KMS-11 (cell line): ENCODE results near the gene CACNB4.

ENCODE experiments used
- H2AFZ ChIP-seq: fragments of 200-600 bp; sonication (generic); 2 replicates; pipeline ENCODE4 v1.6.1; 2016; ENCODE audit warnings: antibody characterized with exemption, mixed run types, low read depth
- H3K27ac ChIP-seq: fragments of 200-600 bp; sonication (generic); 2 replicates; pipeline ENCODE4 v1.6.1; 2016; ENCODE audit warnings: mild to moderate bottlenecking, mixed run types
- H3K27me3 ChIP-seq: fragments of 200-600 bp; sonication (generic); 2 replicates; pipeline ENCODE4 v1.6.1; 2017; ENCODE audit warnings: mild to moderate bottlenecking, low read depth, mixed run types, moderate library complexity; ENCODE audit not compliant: insufficient read depth
- H3K36me3 ChIP-seq: fragments of 200-600 bp; sonication (generic); 2 replicates; pipeline ENCODE4 v1.6.1; 2017; ENCODE audit warnings: mild to moderate bottlenecking, mixed run types; ENCODE audit not compliant: insufficient read depth
- H3K4me1 ChIP-seq: fragments of 200-600 bp; sonication (generic); 2 replicates; pipeline ENCODE4 v1.6.1; 2016; ENCODE audit warnings: mild to moderate bottlenecking, low read depth, mixed run types; ENCODE audit not compliant: poor library complexity, severe bottlenecking
- H3K4me2 ChIP-seq: fragments of 200-600 bp; sonication (generic); 2 replicates; pipeline ENCODE4 v1.7.0; 2016; ENCODE audit warnings: mild to moderate bottlenecking, mixed run types
- H3K4me3 ChIP-seq: fragments of 200-600 bp; sonication (generic); IDR thresholded peaks from 2 replicates; pipeline ENCODE4 v1.6.1; 2017; ENCODE audit warnings: low read depth, low read length, mixed read lengths; ENCODE audit not compliant: insufficient read depth
- H3K79me2 ChIP-seq: fragments of 200-600 bp; sonication (generic); 2 replicates; pipeline ENCODE4 v1.6.1; 2016; ENCODE audit warnings: low read depth, mixed run types; ENCODE audit not compliant: insufficient read depth
- H3K9ac ChIP-seq: fragments of 200-600 bp; sonication (generic); 2 replicates; pipeline ENCODE4 v1.6.1; 2016; ENCODE audit warnings: mild to moderate bottlenecking, mixed run types
- H4K20me1 ChIP-seq: fragments of 200-600 bp; sonication (generic); 2 replicates; pipeline ENCODE4 v1.6.1; 2016; ENCODE audit warnings: mild to moderate bottlenecking, mixed run types; ENCODE audit not compliant: insufficient read depth
- TF ChIP-seq, protein P1 (sequence below): fragments of 200-600 bp; sonication (generic); conservative IDR thresholded peaks from 2 replicates; pipeline ENCODE4 v1.6.1; 2017; ENCODE audit warnings: low read depth, mild to moderate bottlenecking, antibody characterized with exemption, low read length, moderate library complexity, mixed read lengths

CACNB4 gene

DNA sequence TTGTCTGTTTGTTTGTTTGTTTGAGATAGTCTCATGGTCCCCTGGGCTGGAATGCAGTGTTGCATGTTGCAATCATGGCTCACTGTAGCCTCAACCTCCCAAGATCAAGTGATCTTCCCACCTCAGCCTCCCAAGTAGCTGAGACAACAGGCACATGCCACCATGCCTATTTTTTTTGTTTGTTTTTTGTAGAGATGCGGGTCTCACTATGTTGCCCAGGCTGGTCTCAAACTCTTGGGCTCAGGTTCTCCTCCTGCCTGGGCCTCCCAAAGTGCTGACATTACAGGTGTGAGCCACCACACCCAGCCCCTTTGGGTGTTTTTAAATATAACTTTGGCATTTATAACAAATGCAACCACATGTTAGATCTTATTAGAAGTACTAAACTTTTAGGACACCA, 308.2 kb downstream of the CACNB4 start:
- Histone ChIP-seq H3K4me3 (no peak overlapping the region), H3K4me1 (peaks cover 9% of the 10 kb centered on the region), H3K36me3 (peaks cover 6% of the 10 kb centered on the region; the same call in 1 of the 2 replicates), H2AFZ (no peak overlapping the region), H3K4me2 (no peak overlapping the region), H4K20me1 (no peaks in the 10 kb centered on the region), H3K9ac (no peak overlapping the region), H3K27ac (no peak overlapping the region), H3K79me2 (no peaks in the 10 kb centered on the region), H3K27me3 (no peaks in the 10 kb centered on the region)
- TF ChIP-seq, protein P1, sequence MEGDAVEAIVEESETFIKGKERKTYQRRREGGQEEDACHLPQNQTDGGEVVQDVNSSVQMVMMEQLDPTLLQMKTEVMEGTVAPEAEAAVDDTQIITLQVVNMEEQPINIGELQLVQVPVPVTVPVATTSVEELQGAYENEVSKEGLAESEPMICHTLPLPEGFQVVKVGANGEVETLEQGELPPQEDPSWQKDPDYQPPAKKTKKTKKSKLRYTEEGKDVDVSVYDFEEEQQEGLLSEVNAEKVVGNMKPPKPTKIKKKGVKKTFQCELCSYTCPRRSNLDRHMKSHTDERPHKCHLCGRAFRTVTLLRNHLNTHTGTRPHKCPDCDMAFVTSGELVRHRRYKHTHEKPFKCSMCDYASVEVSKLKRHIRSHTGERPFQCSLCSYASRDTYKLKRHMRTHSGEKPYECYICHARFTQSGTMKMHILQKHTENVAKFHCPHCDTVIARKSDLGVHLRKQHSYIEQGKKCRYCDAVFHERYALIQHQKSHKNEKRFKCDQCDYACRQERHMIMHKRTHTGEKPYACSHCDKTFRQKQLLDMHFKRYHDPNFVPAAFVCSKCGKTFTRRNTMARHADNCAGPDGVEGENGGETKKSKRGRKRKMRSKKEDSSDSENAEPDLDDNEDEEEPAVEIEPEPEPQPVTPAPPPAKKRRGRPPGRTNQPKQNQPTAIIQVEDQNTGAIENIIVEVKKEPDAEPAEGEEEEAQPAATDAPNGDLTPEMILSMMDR, result no peak

DNA sequence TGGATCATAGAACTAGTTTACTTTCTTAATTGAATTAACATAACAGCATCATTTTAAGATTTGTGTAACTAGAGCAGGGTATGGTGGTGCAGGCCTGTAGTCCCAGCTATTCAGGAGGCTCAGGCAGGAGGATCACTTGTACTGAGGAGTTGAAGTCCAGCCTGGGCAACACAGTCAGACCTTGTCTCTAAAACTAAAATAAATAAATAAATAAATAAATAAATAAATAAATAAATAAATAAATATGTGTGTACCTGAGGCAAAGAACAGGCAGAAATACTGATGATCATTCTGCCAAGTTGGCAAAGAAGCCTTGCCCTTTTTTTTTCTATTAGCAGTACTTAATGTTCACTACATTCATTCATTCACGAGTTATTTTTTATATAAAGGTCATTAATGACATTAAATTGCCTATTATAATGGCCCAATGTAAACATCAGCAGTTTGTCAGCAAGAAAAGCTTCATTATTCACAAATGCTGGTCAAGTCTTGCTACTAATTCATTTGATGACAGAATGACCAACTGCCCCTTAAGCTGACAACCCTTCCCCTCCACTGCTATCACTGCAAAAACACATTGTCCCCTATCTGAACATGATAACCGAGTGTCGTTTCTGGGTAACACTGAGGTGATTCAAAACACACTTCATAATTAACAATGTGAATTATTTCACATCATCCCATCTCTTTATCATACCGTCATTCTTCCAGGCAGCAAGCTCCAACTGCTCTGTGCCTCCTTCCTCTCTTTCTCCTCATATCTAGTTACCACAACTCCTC, 309.6 kb downstream of the CACNB4 start:
- Histone ChIP-seq H3K79me2 (no peaks in the 10 kb centered on the region), H3K27ac (no peak overlapping the region), H3K36me3 (no peaks in the 10 kb centered on the region), H3K9ac (no peak overlapping the region), H3K4me3 (no peak overlapping the region), H4K20me1 (no peaks in the 10 kb centered on the region), H3K4me2 (no peak overlapping the region), H3K4me1 (peaks cover 9% of the 10 kb centered on the region), H2AFZ (no peak overlapping the region), H3K27me3 (no peaks in the 10 kb centered on the region)
- TF ChIP-seq, protein P1, result no peak

DNA sequence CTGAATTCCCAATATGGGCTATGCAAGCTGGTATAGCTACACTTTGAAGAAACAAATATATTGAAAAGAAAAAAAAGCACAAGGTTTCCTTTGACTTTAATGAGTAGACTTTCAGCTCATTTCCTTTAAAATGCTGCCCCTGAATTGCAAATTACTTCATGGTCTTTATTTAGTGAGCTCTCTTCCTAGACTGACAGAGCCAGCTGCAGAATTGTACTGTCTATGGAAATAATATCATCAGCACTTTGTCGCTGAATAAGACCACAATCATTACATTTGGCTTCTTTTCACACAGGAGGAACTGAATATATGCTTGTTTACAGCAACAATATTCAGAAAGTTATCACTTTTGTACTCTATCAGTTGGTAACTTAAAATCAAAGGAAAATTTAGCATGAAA, 312.4 kb downstream of the CACNB4 start:
- H3K9ac ChIP-seq, result no peak overlapping the region
- H3K4me3 ChIP-seq, result no peak overlapping the region
- no peaks in the 10 kb centered on the region for H4K20me1 ChIP-seq
- no peaks in the 10 kb centered on the region for H3K79me2 ChIP-seq
- peaks cover 9% of the 10 kb centered on the region for H3K4me1 ChIP-seq
- no peaks in the 10 kb centered on the region for H3K27me3 ChIP-seq
- H3K36me3 ChIP-seq, result no peaks in the 10 kb centered on the region
- TF ChIP-seq, protein P1, result no peak
- no peak overlapping the region for H3K4me2 ChIP-seq
- no peak overlapping the region for H2AFZ ChIP-seq
- H3K27ac ChIP-seq, result no peak overlapping the region

DNA sequence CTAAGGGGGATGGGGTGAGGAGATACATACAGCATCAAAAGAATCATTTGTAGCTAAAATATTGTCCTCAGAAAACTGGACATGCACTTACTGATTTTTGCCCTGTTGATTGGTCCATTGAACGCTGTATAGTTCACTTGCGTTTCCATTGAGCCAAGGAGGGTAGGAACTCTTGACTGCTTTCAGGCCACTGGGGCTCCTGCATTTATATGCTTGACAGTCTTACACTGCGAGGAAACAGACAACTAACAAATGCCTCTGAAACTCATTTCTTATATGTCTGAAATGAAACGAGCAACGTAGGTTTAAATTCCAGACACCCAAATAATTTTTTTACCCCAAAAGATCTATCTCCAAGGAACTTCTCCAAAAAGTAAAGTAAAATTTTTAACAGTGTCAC, 312.8 kb downstream of the CACNB4 start:
- H3K9ac ChIP-seq, result no peak overlapping the region
- no peaks in the 10 kb centered on the region for H3K79me2 ChIP-seq
- H3K4me2 ChIP-seq, result no peak overlapping the region
- peaks cover 9% of the 10 kb centered on the region for H3K4me1 ChIP-seq
- no peaks in the 10 kb centered on the region for H4K20me1 ChIP-seq
- H3K36me3 ChIP-seq, result no peaks in the 10 kb centered on the region
- H2AFZ ChIP-seq, result no peak overlapping the region
- no peaks in the 10 kb centered on the region for H3K27me3 ChIP-seq
- H3K4me3 ChIP-seq, result no peak overlapping the region
- H3K27ac ChIP-seq, result no peak overlapping the region
- TF ChIP-seq, protein P1, result no peak
